HepG2 (cell line): Measurements from ENCODE around the gene DUSP8. TPM values are rescaled to one million over a fixed set of nuclear protein-coding genes. Genes with fewer than 3 reads are reported as not detected.
"Not testable (repeated sequence)": the region's sequence is repeated elsewhere in the genome, so short reads cannot be mapped to it uniquely, and the experiment has no call there.

ENCODE experiments used
- ATAC-seq: fragments of 200-7000 bp; cut with Tn5 transposase; 3 replicates; pipeline ENCODE4 v1.9.1; 2020; ENCODE audit warnings: mild to moderate bottlenecking, moderate library complexity
- BruUV-seq: library from RNA; stranded (reverse); fragments of 400-500 nt; replicated peaks from 2 replicates; lab custom pipeline; 2021; lab: Mats Ljungman, UMichigan
- CTCF ChIA-PET: fragments of 300-600 bp; formaldehyde crosslinking; extraction: SDS; loops from one replicate; lab custom pipeline; 2021; ENCODE audit warnings: low total read pairs, inconsistent platforms, low intra/inter-chr PET ratio; lab: Yijun Ruan, JAX
- POLR2A ChIA-PET: fragments of 350-600 bp; sonication (Branson Sonifier 250); formaldehyde crosslinking; loops from one replicate; lab custom pipeline; 2020; ENCODE audit warnings: antibody characterized with exemption, inconsistent platforms; lab: Yijun Ruan, JAX
- DNase-seq: peaks from one replicate; pipeline ENCODE4 v3.0.0-alpha.2; 2015; ENCODE audit warnings: low spot score
- FAIRE-seq: peaks from 3 replicates; lab custom pipeline; 2011; peaks lifted over from hg19 to GRCh38; lab: Jason Lieb, UNC
- H2AFZ ChIP-seq: one replicate; pipeline ENCODE4 v1.6.1; 2011; ENCODE audit warnings: low read length, inconsistent platforms
- H3K27ac ChIP-seq: fragments of 300-600 bp; 3 replicates; pipeline ENCODE4 v1.8.0; 2011; ENCODE audit warnings: mixed run types, mild to moderate bottlenecking, mixed read lengths, low read length, inconsistent platforms; ENCODE audit not compliant: insufficient read depth; ENCODE audit errors: extremely low read length
- H3K27me3 ChIP-seq, 2 experiments: fragments of 200-600 bp in 1 of 2; 2 replicates in 1 of 2; 3 replicates in 1 of 2; pipeline versions ENCODE4 v1.6.0 to v1.8.0; 2011; ENCODE audit warnings: low read length in 2 of 2, mild to moderate bottlenecking in 2 of 2, moderate library complexity in 2 of 2, inconsistent platforms in 1 of 2; ENCODE audit not compliant: insufficient read depth in 2 of 2, control insufficient read depth in 1 of 2
- H3K36me3 ChIP-seq, 2 experiments: fragments of 200-600 bp in 1 of 2; replicated peaks in 1 of 2; 2 replicates in 1 of 2; 3 replicates in 1 of 2; pipeline versions ENCODE4 v1.5.1 to v1.8.0; 2011; ENCODE audit warnings: low read length in 2 of 2, inconsistent platforms in 1 of 2; ENCODE audit not compliant: insufficient read depth in 2 of 2, control insufficient read depth in 1 of 2
- H3K4me1 ChIP-seq: 2 replicates; pipeline ENCODE4 v1.5.1; 2012; ENCODE audit warnings: low read length, inconsistent platforms; ENCODE audit not compliant: insufficient read depth
- H3K4me2 ChIP-seq: 2 replicates; pipeline ENCODE4 v1.6.0; 2011; ENCODE audit warnings: low read depth, low read length, inconsistent platforms
- H3K4me3 ChIP-seq, 3 experiments: fragments of 200-600 bp in 1 of 3; sonication (generic), shearing (Covaris generic) in 1 of 3; replicated peaks in 1 of 3; 2 replicates each; pipeline ENCODE4 v1.5.1; 2011 to 2016; ENCODE audit warnings: low read length in 3 of 3, inconsistent platforms in 2 of 3, low read depth in 2 of 3, mild to moderate bottlenecking in 2 of 3, control low read depth in 1 of 3, mixed read lengths in 1 of 3; ENCODE audit not compliant: insufficient read depth in 1 of 3
- H3K79me2 ChIP-seq: one replicate; pipeline ENCODE4 v1.6.1; 2011; ENCODE audit warnings: low read length, inconsistent platforms; ENCODE audit not compliant: insufficient read depth
- H3K9ac ChIP-seq: 2 replicates; pipeline ENCODE4 v1.6.0; 2011; ENCODE audit warnings: mild to moderate bottlenecking, low read depth, low read length, inconsistent platforms; ENCODE audit not compliant: insufficient read depth
- H3K9me3 ChIP-seq: 2 replicates; pipeline ENCODE4 v1.5.1; 2012; ENCODE audit warnings: mild to moderate bottlenecking, low read length
- H4K20me1 ChIP-seq: 2 replicates; pipeline ENCODE4 v1.6.0; 2011; ENCODE audit warnings: inconsistent platforms, mild to moderate bottlenecking, low read length, moderate library complexity; ENCODE audit not compliant: insufficient read depth
- EED ChIP-seq: sonication (generic); formaldehyde crosslinking; IDR thresholded peaks from 2 replicates; pipeline ENCODE4 v1.5.0; 2020; ENCODE audit warnings: mild to moderate bottlenecking, missing genetic modification reagents
- GTF3A ChIP-seq: sonication (generic); formaldehyde crosslinking; conservative IDR thresholded peaks from 2 replicates; pipeline ENCODE4 v1.4.0; 2020; ENCODE audit warnings: mild to moderate bottlenecking, missing genetic modification reagents
- RERE ChIP-seq: IDR thresholded peaks from 2 replicates; pipeline ENCODE4 v1.6.1; 2016; ENCODE audit warnings: low read depth, missing genetic modification reagents, missing compliant biosample characterization
- WGBS: methylation state at CpG from one replicate; pipeline ENCODE4 v1.1.6; 2017; ENCODE audit warnings: low lambda C conversion rate; 5-methylcytosine and 5-hydroxymethylcytosine counted together
- in situ Hi-C: cut with HindIII; loops from 2 replicates; pipeline ENCODE4 v1.10.0; 2017; ENCODE audit warnings: low pct_unique_long_range_greater_than_20kb; ENCODE audit not compliant: extremely low pct_ligation_motif_present
- intact Hi-C: fragments of 100-400 bp; cut with micrococcal nuclease; formaldehyde crosslinking; loops from one replicate; pipeline ENCODE4 v1.10.0; 2022; ENCODE audit not compliant: unreplicated experiment
- polyA plus RNA-seq, 8 experiments: library from polyadenylated mRNA; depleted of rRNA in 3 of 8; stranded (reverse) in 7 of 8; unstranded in 1 of 8; fragments of >200 nt; fragmentation: Illumina TruSeq in 4 of 8; extraction: Trizol in 4 of 8; gene quantifications; 2 replicates each; pipeline versions ENCODE4 v1.2.1 to v1.2.3, GENCODE V29; 2011 to 2016; ENCODE audit warnings: low read depth in 4 of 8, missing spikeins in 1 of 8, mixed read lengths in 1 of 8; ENCODE audit not compliant: insufficient read depth in 1 of 8
- total RNA-seq, 5 experiments: library from RNA; depleted of rRNA; stranded (reverse); fragments of >200 nt; fragmentation: Illumina TruSeq; extraction: Trizol; gene quantifications; 2 replicates each; pipeline ENCODE4 v1.2.3, GENCODE V29; 2016; ENCODE audit warnings: low read depth in 1 of 5

The DUSP8 gene
- total and polyA plus RNA-seq, 2 of the 13 experiments (the other 11 are each of a cell fraction or from before 2014, with no cell fraction given) = 1.8 to 8.0 TPM

- in situ Hi-C loops = no loop called here
- Histone ChIP-seq H2AFZ (no peak overlapping the region), H3K79me2 (no peaks in the 10 kb centered on the region), H3K4me1 (peaks cover 4% of the 10 kb centered on the region; the same call in 1 of the 2 replicates), H3K4me3 (no peak overlapping the region), H3K27me3 (peaks cover 2 to 33% of the 10 kb centered on the region in 2 experiments; a peak in 4 of 5 replicates), H3K27ac (no peak overlapping the region), H3K9ac (no peak overlapping the region), H3K36me3 (no peaks in the 10 kb centered on the region), H3K4me2 (no peak overlapping the region), H3K9me3 (no peaks in the 10 kb centered on the region), H4K20me1 (no peaks in the 10 kb centered on the region)
- DNase-seq (no peak), ATAC-seq (no peak), FAIRE-seq (no peak)
- intact Hi-C loops = no loop called here
- TF ChIP-seq EED (CRISPR knock-in tag) = no peak
- TF ChIP-seq GTF3A (CRISPR knock-in tag) = no peak
- TF ChIP-seq RERE (CRISPR knock-in tag) = no peak
- WGBS = 0% methylated on average over 1 of the region's 1 CpG
- ChIA-PET CTCF (no interaction called here), POLR2A (no interaction called here)
- no TSS peak for BruUV-seq
Observed at GRCh38 chr11:1603629-1604028, 31.6 kb upstream of the DUSP8 start.

GRCh38 chr11:1601663-1602062, 29.6 kb upstream of the DUSP8 start:
- H3K9ac ChIP-seq, POLR2A ChIA-PET, H2AFZ ChIP-seq, intact Hi-C loops, H3K79me2 ChIP-seq, H3K9me3 ChIP-seq, FAIRE-seq, H3K4me3 ChIP-seq, H3K4me2 ChIP-seq, BruUV-seq, CTCF ChIA-PET, H4K20me1 ChIP-seq, DNase-seq, H3K4me1 ChIP-seq, in situ Hi-C loops, ATAC-seq, H3K36me3 ChIP-seq, H3K27ac ChIP-seq: not testable (repeated sequence)
- H3K27me3 ChIP-seq = peaks cover under 1 to 30% of the 10 kb centered on the region in 2 experiments; a peak in 4 of 5 replicates
- WGBS = 32% methylated on average over 3 of the region's 3 CpGs
